Measurements from ENCODE around the gene PPIF. TPM values are rescaled to one million over a fixed set of nuclear protein-coding genes. Genes with fewer than 3 reads are reported as not detected.

Gene PPIF
- total RNA-seq, 2 donors from 2014 or later, result 59.4 to 82.3 TPM

GRCh38 chr10:79379512-79380124 is 32.3 kb downstream of the PPIF start:
- Mint-ChIP-seq H3K36me3 (ENCODE audit: low read depth) (no peaks in the 10 kb centered on the region), H3K27me3 (peaks cover 10% of the 10 kb centered on the region), H3K4me1 (peaks cover 2% of the 10 kb centered on the region), H3K27ac (no peak overlapping the region), H3K4me3 (no peak overlapping the region)
- no peaks in the 10 kb centered on the region for H3K9me3 ChIP-seq (ENCODE audit: control insufficient read depth, low read length, poor library complexity, severe bottlenecking)
- ATAC-seq (no peak), DNase-seq (no peak)

DNA sequence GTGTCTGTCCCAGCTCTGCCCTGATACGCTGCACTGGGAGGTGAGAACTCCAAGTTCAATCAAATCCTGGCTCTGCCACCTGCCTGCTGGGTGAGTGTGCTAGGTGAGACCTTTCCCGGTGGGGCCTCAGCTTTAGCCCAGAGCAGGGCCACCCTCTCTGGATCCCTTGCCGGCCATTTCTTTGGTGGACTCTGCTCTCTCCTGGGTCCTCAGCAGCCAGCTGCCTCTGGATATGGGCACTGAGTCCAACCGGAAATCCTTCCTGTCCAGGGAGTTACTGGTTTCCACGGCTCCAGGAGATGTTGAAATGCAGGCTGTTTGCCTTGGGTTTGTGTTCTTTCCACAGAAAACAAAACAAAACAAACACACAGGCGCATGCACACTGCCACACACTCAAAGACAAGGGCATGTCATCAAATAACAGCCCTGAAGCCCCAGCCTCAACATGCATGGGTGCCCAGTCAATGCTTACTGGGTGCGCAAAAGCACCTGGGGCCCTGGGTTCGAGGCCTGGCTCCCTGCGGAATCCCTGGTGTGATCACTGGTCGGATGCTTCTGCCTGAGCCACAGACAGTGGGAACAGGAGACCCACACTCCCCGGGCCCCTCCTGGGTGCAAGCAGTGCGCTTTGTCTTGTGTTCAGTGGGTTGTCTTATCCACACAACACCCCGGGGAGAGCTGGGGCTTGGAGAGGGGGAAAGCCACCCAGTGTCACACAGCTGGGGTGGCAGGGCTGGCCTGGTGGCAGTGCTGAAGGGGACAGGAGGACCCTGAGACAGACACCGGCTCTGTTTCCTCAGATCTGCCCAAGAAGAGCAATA is 33.1 kb downstream of the PPIF start:
- DNase-seq (no peak), ATAC-seq (no peak)
- H3K4me3 Mint-ChIP-seq, result no peak overlapping the region
- no peaks in the 10 kb centered on the region for H3K9me3 ChIP-seq (ENCODE audit: control insufficient read depth, low read length, poor library complexity, severe bottlenecking)
- H3K4me1 Mint-ChIP-seq, result no peaks in the 10 kb centered on the region
- H3K27me3 Mint-ChIP-seq, result peaks cover 10% of the 10 kb centered on the region
- no peaks in the 10 kb centered on the region for H3K36me3 Mint-ChIP-seq (ENCODE audit: low read depth)
- no peak overlapping the region for H3K27ac Mint-ChIP-seq

DNA sequence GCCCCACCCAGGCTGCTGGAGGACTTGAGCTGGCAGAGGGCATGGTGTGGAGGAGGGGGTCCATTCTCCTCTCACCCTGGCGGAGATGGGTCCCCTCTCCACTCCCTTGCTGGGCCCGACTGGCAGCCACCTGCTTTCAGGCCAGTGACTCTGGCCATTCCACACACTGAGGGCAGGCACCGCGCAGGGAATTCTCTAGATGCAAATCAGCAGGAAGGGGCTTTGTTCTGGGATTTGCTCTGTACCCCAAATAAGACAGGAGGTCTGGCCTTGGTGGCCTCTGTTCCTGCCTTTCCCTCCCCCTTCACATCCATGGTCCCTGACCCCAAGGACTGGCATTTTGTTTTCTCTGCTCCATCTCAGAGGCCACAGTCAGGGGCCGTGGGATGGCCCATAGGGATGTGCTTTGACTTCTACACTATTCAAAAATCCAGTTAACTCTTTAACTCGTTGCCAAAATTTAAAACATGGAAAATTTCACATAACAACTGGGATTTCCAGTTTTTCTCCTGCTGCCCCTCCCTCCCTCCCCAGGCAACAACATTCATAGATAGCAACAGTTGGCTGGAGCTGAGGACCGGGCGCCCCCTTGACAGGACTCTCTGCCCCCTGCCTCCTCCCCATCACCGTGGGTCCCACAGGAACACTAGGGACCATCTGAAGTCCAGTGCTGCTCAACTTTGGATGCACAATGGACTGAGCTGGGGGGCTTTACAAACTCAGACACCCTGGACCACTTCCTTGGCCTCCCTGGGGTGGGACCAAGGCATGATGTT is 33.9 kb downstream of the PPIF start:
- H3K9me3 ChIP-seq (ENCODE audit: control insufficient read depth, low read length, poor library complexity, severe bottlenecking), result no peaks in the 10 kb centered on the region
- H3K36me3 Mint-ChIP-seq (ENCODE audit: low read depth), result no peaks in the 10 kb centered on the region
- H3K4me1 Mint-ChIP-seq, result no peaks in the 10 kb centered on the region
- H3K4me3 Mint-ChIP-seq, result no peak overlapping the region
- H3K27ac Mint-ChIP-seq, result no peak overlapping the region
- DNase-seq (no peak), ATAC-seq (no peak)
- peaks cover 10% of the 10 kb centered on the region for H3K27me3 Mint-ChIP-seq

DNA sequence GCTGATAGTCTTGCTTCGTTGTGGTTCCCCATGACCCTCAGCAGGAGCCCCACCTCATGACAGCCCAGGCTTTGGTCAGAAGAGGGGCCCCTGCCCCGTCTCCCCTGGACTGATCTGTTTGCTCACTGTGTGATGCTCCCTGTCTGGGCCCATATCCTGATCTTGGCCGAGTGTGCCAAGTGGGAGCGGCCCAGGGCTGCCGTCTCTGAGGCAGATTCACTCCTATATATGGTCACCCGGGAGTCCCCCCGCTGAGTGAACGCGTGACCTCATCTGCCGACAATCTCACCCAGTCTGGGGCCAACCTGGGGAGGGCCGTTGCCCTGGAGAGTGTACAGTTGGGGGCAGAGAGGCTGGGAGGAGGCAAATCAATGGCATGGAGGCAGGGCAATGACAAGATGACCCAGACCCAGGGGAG is 34.5 kb downstream of the PPIF start:
- Mint-ChIP-seq H3K27me3 (peaks cover 10% of the 10 kb centered on the region), H3K36me3 (ENCODE audit: low read depth) (no peaks in the 10 kb centered on the region), H3K4me3 (no peak overlapping the region), H3K4me1 (no peaks in the 10 kb centered on the region), H3K27ac (no peak overlapping the region)
- H3K9me3 ChIP-seq (ENCODE audit: control insufficient read depth, low read length, poor library complexity, severe bottlenecking), result no peaks in the 10 kb centered on the region
- DNase-seq (no peak), ATAC-seq (no peak)

DNA sequence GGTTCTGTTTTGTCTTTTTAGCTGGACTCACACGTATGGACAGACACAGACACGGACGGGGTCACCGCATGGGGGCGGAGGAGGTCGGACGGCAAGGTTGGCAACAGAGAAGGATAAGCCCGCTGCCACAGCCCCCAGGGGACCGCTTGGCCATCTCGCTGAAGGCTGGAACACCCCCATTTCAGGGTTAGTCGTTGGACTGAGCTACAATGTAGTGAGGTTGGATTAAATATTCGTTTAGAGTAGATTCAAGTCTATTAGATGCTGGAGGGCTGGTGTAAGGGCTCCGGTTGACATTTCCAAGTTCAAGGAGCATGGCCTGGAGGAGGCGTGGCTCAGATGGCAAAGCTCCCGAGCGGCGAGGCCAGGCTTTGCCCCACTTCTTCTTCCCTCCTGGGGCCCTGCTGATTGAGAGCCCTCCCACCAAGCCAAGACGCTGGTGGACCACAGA is 35.2 kb downstream of the PPIF start:
- no peaks in the 10 kb centered on the region for H3K36me3 Mint-ChIP-seq (ENCODE audit: low read depth)
- DNase-seq (no peak), ATAC-seq (no peak)
- no peaks in the 10 kb centered on the region for H3K4me1 Mint-ChIP-seq
- H3K27me3 Mint-ChIP-seq, result peaks cover 10% of the 10 kb centered on the region
- H3K9me3 ChIP-seq (ENCODE audit: control insufficient read depth, low read length, poor library complexity, severe bottlenecking), result no peaks in the 10 kb centered on the region
- no peak overlapping the region for H3K4me3 Mint-ChIP-seq
- no peak overlapping the region for H3K27ac Mint-ChIP-seq

- DNase-seq (peak in 1 of 3 donors; percentile 4), ATAC-seq (no peak)
- Mint-ChIP-seq H3K27me3 (peaks cover 10% of the 10 kb centered on the region), H3K36me3 (ENCODE audit: low read depth) (no peaks in the 10 kb centered on the region), H3K27ac (no peak overlapping the region), H3K4me3 (no peak overlapping the region), H3K4me1 (no peaks in the 10 kb centered on the region)
- no peaks in the 10 kb centered on the region for H3K9me3 ChIP-seq (ENCODE audit: control insufficient read depth, low read length, poor library complexity, severe bottlenecking)
Measured at GRCh38 chr10:79383974-79384606, 36.8 kb downstream of the PPIF start.

- H3K4me3 Mint-ChIP-seq, result no peak overlapping the region
- DNase-seq (no peak), ATAC-seq (no peak)
- no peaks in the 10 kb centered on the region for H3K4me1 Mint-ChIP-seq
- H3K27ac Mint-ChIP-seq, result no peak overlapping the region
- H3K36me3 Mint-ChIP-seq (ENCODE audit: low read depth), result no peaks in the 10 kb centered on the region
- no peaks in the 10 kb centered on the region for H3K9me3 ChIP-seq (ENCODE audit: control insufficient read depth, low read length, poor library complexity, severe bottlenecking)
- H3K27me3 Mint-ChIP-seq, result peaks cover 10% of the 10 kb centered on the region
Measured at GRCh38 chr10:79384773-79385391, 37.6 kb downstream of the PPIF start.

- DNase-seq (no peak), ATAC-seq (no peak)
- H3K4me1 Mint-ChIP-seq, result no peaks in the 10 kb centered on the region
- H3K36me3 Mint-ChIP-seq (ENCODE audit: low read depth), result no peaks in the 10 kb centered on the region
- no peak overlapping the region for H3K27ac Mint-ChIP-seq
- peaks cover 10% of the 10 kb centered on the region for H3K27me3 Mint-ChIP-seq
- no peak overlapping the region for H3K4me3 Mint-ChIP-seq
- no peaks in the 10 kb centered on the region for H3K9me3 ChIP-seq (ENCODE audit: control insufficient read depth, low read length, poor library complexity, severe bottlenecking)
Measured at GRCh38 chr10:79385392-79385795, 38.1 kb downstream of the PPIF start.

GRCh38 chr10:79385804-79386531 is 38.7 kb downstream of the PPIF start:
- H3K36me3 Mint-ChIP-seq (ENCODE audit: low read depth), result no peaks in the 10 kb centered on the region
- no peak overlapping the region for H3K27ac Mint-ChIP-seq
- DNase-seq (peak in 1 of 3 donors; percentile 6), ATAC-seq (no peak)
- no peaks in the 10 kb centered on the region for H3K4me1 Mint-ChIP-seq
- H3K4me3 Mint-ChIP-seq, result no peak overlapping the region
- H3K9me3 ChIP-seq (ENCODE audit: control insufficient read depth, low read length, poor library complexity, severe bottlenecking), result no peaks in the 10 kb centered on the region
- peaks cover 10% of the 10 kb centered on the region for H3K27me3 Mint-ChIP-seq

DNA sequence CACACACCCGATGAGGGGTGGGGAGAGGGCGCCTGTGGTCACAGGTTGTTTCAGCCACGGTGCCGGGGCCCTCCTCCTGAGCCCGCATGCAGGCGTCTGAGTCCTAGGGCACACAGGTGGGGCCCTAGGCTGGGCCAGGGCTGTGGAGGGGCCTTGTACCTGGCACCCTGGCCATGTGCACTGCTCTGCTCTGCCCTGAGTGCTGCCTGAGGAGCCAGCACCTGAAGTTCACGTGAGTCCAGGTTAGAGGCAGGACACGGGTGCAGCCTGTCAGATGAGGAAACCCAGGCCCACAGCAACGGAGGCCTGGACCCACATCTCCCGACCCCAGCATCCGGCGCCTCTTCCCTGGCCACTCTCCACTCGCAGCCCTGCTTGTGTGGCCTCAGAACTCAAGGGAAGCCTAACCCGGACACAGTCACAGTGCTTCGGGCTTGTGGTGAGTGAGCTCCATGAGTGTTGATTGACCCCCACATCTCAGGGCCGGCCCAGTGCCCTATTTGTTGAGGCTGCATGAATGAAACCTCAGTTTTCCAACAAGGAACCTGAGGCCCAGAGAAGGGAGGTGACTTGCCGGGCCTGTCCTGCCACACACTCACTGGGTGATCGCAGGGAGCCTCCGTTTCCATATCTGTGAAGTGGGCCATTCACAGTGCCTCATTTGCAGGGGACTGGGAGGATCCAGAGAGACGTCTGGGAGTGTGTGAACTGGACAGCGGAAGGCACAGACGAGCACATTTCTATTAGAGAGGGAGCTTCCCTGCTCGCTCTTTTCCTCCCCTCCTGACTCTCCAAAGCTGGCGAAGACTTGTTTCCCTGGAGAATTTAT is 39.6 kb downstream of the PPIF start:
- no peak overlapping the region for H3K27ac Mint-ChIP-seq
- no peaks in the 10 kb centered on the region for H3K9me3 ChIP-seq (ENCODE audit: control insufficient read depth, low read length, poor library complexity, severe bottlenecking)
- H3K36me3 Mint-ChIP-seq (ENCODE audit: low read depth), result no peaks in the 10 kb centered on the region
- no peak for ATAC-seq
- peaks cover 8% of the 10 kb centered on the region for H3K27me3 Mint-ChIP-seq
- no peak overlapping the region for H3K4me3 Mint-ChIP-seq
- no peaks in the 10 kb centered on the region for H3K4me1 Mint-ChIP-seq
- peak in 2 of 3 donors; percentile 7 to 8 for DNase-seq

DNA sequence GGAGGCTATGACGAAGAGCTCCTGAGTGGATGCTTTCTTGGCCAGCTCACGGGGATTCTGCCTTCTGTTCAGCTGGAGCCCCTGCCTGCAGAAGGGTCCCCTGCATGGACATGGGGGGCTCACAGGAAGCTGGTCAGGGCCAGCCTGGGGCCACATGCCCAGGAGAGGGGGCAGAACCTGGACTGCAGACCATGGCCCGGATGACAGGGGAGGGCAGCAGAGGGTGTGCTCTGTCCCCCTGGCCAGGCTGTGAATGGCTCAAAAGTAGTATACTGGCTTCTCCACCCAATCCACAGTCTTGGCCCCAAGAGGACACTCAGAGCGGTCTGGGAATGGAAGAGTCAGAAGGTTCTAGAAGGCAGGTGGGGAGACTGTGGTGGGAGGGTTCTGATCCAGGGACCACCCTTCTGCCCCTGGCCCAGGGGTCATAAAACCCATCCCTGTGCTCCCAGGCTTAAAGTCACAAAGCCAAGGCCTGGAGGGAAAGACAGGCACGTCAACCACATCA is 40.3 kb downstream of the PPIF start:
- DNase-seq, result no peak
- H3K27ac Mint-ChIP-seq, result no peak overlapping the region
- H3K36me3 Mint-ChIP-seq (ENCODE audit: low read depth), result no peaks in the 10 kb centered on the region
- ATAC-seq, result no peak
- H3K27me3 Mint-ChIP-seq, result peaks cover 2% of the 10 kb centered on the region
- H3K4me3 Mint-ChIP-seq, result no peak overlapping the region
- no peaks in the 10 kb centered on the region for H3K4me1 Mint-ChIP-seq
- no peaks in the 10 kb centered on the region for H3K9me3 ChIP-seq (ENCODE audit: control insufficient read depth, low read length, poor library complexity, severe bottlenecking)
